Myocyte (in vitro differentiated cells): Measurements from ENCODE around the gene GABARAP. TPM values are rescaled to one million over a fixed set of nuclear protein-coding genes. Genes with fewer than 3 reads are reported as not detected.
A peak's percentile ranks its signal among the peaks of the same experiment; 100 is the strongest.

Source experiments
- DNase-seq: peaks from one replicate; pipeline ENCODE4 v3.0.0-alpha.2; 2012; ENCODE audit warnings: low read depth
- total RNA-seq: library from RNA; depleted of rRNA; stranded (reverse); fragments of >200 nt; gene quantifications from 2 replicates; pipeline ENCODE4 v1.2.3, GENCODE V29; 2014

The GABARAP gene
- total RNA-seq, 1 donor from 2014 or later: 315 TPM

DNA sequence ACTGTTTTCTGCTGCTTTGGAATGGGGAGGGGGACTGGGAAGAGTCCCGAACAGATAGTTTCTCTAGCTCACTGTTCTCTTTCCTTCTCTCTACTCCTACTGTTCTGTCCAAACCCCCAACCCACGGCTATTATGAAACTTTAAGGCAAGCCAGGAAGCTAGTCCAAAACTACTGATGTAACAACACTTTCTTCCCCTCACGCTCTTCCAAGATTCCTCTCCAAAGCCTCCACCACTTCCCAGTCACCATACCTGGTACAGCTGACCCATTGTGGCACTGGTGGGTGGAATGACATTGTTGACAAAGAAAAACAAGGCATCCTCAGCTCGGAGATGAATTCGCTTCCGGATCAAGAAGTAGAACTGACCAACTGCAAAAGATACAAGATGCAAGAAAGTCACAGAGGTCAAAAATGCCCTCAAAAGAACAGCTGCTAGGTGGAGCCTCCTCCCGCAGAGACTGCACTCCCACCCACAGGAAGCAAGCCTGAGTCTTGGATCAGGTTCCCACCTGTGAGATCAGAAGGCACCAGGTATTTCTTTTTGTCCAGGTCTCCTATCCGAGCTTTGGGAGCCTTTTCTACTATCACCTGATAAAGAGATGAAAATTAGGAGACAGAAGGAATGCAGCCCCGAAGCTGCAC, 1.0 kb downstream of the GABARAP start:
- peak; percentile 61 for DNase-seq

- no peak for DNase-seq
Measured at GRCh38 chr17:7240375-7240774, 1.9 kb downstream of the GABARAP start.

GRCh38 chr17:7239091-7240027, 2.9 kb downstream of the GABARAP start, which contains the start of gene PHF23:
Gene PHF23, minus strand, starts transcription at chr17:7239457. Its CDS starts 178 bp downstream, at chr17:7239279.
- peak; percentile 100 for DNase-seq

DNA sequence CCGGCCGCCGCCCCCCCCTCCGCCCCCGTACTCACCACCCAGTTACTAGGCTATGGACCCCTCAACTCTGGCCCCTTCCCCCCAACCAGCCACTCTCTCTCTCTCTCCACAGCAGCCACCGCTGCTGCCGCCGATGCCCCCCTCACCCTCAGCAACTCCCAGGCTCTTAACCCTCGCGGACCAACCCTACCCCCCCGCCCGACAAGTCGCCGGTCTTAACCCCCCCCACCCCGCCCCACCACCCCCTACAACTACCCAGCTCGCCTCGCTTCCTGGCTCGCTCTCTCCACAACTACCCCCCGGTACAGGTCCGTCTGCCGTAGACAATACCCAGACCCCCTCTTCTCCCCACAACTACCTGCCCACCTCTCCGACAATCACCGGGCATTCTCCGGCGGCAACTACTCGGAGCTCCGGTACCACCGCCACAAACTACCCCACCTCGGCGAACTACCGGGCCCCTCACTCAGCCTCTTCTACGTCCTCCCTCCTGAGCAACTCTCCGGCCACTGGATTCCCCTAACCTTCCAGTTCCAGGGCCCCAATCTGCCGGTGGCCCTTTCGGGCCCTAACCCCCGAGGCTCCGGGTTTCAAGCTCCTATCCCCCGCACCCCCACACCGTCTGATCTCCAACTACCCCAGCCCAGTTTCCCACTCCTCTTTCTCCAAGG, 3.7 kb downstream of the GABARAP start:
- peak; percentile 25 for DNase-seq

- DNase-seq: peak; percentile 80
Measured at GRCh38 chr17:7237761-7238419, 4.4 kb downstream of the GABARAP start.

GRCh38 chr17:7237266-7237760, 4.9 kb downstream of the GABARAP start:
- DNase-seq: no peak

DNA sequence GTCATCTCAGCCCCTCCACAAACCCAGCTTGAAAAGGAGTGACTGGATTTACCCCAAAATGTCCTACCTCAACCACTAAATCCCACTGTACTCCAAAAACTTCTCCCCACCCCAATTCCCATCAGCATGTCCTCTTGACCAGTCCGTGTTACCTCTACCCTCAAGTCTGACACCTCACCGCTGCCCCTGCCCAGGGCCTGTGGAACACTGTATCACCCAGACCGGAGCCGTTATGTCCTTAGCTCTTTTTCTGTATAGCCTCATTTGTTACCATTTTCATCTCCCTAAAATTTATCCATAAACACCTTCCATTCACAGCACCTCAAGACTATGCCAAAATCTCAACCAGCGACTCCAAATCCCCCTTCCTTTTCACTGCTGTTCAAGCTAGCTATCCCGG, 5.4 kb downstream of the GABARAP start:
- no peak for DNase-seq

DNA sequence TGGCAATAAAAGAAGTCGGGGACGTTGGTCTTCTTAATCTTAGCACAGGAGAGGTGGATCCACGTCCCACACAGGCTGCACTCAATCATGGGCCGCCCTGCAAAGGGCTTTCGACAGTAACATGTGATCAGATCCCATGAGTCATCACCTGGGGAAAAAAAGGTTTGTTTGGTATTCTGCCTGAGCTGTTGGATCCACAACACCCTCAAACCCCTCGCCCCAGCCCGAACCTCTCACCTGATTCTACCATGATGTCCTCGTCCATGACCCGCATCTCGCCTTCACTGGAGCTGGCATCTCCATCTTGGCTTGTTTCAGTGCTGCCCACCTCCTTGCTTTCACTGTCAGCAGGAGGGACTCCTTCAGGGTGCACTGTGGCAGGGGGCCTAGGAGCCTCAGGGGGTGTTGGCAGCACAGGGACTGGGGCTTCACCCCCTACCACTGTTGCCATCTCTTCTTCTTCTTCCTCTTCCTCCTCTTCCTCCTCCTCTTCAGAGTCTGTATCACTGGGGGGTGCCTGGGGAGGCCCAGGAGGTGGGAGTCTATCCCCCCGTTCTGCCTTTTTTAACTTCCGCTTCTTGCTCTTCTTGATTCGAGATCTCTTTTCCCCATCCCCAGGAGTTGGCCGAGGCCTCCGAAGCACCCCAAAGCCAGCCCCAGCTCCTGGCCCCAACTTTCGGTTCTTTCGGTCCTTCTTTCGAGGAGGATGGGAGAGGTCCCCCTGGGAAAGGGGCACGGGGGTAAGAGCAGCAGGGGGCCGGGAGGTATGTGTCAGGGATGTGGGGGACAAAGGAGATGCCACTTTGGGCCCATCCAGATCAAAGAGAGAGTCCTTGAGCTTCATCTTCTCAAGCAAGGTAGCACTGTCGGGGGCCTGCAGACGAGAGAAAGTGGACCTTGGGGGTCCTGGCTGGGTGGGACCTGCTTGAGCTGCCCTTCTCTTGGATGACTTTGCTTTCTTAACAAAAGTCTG, 6.3 kb downstream of the GABARAP start:
- DNase-seq: no peak

DNA sequence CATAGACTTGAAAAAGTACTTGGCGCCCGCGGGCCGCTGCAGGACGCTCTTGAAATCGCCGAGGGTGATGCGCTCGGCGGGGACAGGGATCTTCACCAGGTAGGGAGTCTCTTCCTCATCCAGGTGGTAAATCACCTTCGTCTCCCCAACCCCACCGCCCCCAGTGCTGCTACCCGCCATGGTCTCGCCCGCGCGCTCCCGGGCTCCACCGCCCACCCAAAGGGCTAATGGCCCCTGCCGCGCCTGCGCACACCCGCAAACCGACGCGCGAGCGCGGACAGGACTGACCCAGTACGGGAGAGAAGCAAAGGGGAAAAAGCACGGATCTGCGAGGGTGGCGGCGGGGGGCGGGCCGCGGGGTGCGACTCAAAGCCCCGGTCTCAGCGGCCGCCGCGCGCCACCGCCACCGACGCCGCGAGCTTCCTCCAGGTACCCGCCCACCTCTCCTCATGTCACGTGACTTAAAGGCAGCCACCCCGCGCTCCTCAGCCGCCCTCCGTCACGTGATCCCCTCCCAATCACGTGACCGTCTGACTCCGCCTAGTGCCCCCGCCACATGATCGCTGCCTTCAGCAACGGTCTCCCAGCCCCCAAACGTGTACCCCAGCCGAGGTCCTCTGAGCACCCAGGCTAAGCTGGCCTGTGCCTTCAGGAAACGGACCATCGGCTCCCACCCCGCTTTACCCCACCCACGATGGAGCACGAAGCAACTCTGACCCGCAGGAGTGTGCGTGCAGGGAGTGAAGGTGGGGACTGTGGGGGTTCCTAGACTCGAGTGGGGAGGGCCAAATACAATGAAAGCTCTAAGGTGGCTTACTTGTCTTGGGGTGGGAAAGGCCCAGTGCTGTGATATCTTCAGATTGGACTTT, 7.9 kb downstream of the GABARAP start, which contains the start of gene DVL2:
Gene DVL2 (minus strand): TSS at position 435 of the 869 bp plus-strand sequence. CDS start 255 bp downstream, at position 180.
- DNase-seq: peak; percentile 96

GRCh38 chr17:7233701-7234082, 8.6 kb downstream of the GABARAP start:
- DNase-seq: no peak

DNA sequence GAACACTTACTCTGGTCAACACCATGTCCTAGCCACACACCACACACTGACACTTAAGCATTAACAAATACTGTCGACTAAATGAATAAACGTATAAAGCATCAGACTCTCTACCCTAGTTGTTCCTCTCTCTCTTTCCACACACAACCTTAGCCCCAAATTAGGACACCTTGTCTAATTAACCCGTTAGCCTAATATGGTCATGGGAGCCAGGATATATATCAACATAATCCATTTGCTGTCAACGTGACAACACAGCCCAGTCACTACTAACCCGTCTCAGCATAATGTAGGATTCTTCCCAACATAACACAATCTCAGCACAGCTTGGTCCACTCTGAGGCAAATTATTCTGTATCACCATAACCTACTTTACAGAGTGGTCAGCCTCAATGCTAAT, 10.1 kb downstream of the GABARAP start:
- no peak for DNase-seq

DNA sequence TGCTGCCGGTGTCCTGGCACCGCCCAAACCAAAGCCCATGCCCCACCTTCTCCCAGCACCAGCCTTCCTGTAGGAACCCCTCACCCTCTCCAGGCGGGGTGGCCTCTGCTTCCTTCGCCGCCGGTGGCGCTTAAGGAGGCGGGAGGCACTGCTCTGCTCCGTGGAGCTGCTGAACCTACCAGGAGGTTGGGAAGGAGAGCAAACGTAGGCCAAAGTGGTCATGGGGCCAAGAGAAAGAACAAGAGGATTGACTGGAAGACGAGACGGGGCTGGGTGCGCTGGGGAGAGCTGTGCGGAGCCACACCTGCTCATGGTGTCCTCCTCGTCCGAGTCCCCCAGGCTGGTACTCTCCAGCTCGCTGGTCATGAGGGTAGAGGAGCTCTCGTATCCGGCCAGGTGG, 12.7 kb downstream of the GABARAP start:
- no peak for DNase-seq

DNA sequence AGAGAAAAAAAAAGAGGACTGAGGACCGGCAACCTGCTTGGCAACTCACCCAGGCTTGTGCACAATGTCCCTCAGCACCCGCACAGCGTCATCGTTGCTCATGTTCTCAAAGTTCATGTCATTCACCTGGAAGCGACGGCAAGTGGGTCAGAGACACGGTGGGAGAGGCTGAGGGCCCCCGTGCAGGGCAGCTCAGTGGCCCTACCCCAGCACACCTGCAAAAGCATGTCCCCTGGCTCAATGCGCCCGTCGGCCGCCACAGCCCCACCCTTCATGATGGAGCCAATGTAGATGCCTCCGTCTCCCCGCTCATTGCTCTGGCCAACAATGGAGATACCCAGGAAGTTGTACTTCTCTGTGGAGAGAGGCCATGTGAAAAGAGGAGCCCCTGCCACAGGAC, 13.3 kb downstream of the GABARAP start:
- no peak for DNase-seq

GRCh38 chr17:7226721-7227710, 15.2 kb downstream of the GABARAP start:
- no peak for DNase-seq

GRCh38 chr17:7225711-7226331, 16.4 kb downstream of the GABARAP start:
- peak; percentile 76 for DNase-seq

GRCh38 chr17:7224661-7225111, 17.6 kb downstream of the GABARAP start:
- no peak for DNase-seq

- peak; percentile 90 for DNase-seq
Measured at GRCh38 chr17:7224110-7224509, 18.1 kb downstream of the GABARAP start.
